Measurements from ENCODE around the gene TBC1D10A. TPM values are rescaled to one million over a fixed set of nuclear protein-coding genes. Genes with fewer than 3 reads are reported as not detected.

Gene TBC1D10A
- total and polyA plus RNA-seq, 2 experiments from 2014 or later, result 15.7 to 39.9 TPM

DNA sequence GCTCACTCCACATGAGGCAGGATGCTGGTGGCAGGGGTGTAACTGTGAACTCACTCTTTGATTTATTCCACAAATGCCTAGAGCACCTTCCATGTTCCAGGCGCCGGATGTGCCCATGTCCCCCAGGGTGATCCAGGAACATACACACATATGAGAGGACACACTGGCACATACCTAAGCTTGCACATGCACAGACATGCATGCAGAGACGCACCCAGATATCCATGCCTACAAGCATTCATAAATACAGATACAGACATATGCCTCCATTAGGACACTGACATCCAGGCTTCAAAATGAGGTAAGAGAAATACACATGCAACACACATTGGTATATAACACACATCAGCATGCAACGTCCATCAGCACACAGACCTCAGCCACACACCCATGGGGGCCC, 64.6 kb downstream of the TBC1D10A start:
- H3K79me2 ChIP-seq, result no peaks in the 10 kb centered on the region
- no peak overlapping the region for H3K4me2 ChIP-seq
- no peaks in the 10 kb centered on the region for H4K20me1 ChIP-seq (ENCODE audit: insufficient read depth, poor library complexity, severe bottlenecking)
- no peaks in the 10 kb centered on the region for H3K9me3 ChIP-seq (ENCODE audit: low read depth)
- H3K4me3 ChIP-seq, result no peak overlapping the region
- 88% methylated on average over 4 of the region's 4 CpGs for WGBS (ENCODE audit: low lambda C conversion rate, missing lambda C conversion rate)
- H3K4me1 ChIP-seq (ENCODE audit: insufficient read depth), result peaks cover 4% of the 10 kb centered on the region
- DNase-seq (ENCODE audit: low spot score), result no peak
- H2AFZ ChIP-seq, result no peak overlapping the region
- TF ChIP-seq, protein P1, sequence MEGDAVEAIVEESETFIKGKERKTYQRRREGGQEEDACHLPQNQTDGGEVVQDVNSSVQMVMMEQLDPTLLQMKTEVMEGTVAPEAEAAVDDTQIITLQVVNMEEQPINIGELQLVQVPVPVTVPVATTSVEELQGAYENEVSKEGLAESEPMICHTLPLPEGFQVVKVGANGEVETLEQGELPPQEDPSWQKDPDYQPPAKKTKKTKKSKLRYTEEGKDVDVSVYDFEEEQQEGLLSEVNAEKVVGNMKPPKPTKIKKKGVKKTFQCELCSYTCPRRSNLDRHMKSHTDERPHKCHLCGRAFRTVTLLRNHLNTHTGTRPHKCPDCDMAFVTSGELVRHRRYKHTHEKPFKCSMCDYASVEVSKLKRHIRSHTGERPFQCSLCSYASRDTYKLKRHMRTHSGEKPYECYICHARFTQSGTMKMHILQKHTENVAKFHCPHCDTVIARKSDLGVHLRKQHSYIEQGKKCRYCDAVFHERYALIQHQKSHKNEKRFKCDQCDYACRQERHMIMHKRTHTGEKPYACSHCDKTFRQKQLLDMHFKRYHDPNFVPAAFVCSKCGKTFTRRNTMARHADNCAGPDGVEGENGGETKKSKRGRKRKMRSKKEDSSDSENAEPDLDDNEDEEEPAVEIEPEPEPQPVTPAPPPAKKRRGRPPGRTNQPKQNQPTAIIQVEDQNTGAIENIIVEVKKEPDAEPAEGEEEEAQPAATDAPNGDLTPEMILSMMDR (IDR thresholded peaks at IDR 0.05; ENCODE audit: poor library complexity), result no peak
- TF ChIP-seq EZH2 (IDR thresholded peaks at IDR 0.05; ENCODE audit: borderline replicate concordance), result no peak
- TF ChIP-seq EZH2phosphoT487 (IDR thresholded peaks at IDR 0.05; ENCODE audit: low read depth, severe bottlenecking, unreplicated experiment), result no peak
- H3K27me3 ChIP-seq, result no peaks in the 10 kb centered on the region
- H3K36me3 ChIP-seq (replicated peaks; ENCODE audit: insufficient read depth, low read depth), result no peaks in the 10 kb centered on the region
- no peaks in the 10 kb centered on the region for H3K9me2 ChIP-seq (replicated peaks; ENCODE audit: insufficient read depth)
- no peak overlapping the region for H3K27ac ChIP-seq

DNA sequence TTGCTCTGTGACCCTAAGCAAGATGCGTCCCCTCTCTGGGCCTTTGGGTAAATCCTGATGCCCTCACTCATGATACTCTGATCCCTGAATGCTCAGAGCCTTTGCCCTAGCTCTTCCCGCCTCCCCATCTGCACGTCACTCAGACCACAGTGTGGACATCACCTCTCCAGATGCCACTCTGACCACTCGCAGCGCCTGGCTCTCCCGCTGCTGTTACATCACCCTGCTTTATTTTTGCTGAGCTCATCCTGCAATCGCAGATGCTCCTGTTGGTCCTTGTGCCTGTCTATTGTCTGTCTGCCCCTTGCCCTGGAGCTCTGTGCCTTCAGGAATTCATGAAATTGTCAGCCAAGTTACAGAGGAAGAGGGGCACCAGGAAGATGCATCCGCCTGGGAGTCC, 65.6 kb downstream of the TBC1D10A start:
- H3K36me3 ChIP-seq (replicated peaks; ENCODE audit: insufficient read depth, low read depth), result no peaks in the 10 kb centered on the region
- H3K4me2 ChIP-seq, result no peak overlapping the region
- no peaks in the 10 kb centered on the region for H3K27me3 ChIP-seq
- DNase-seq (ENCODE audit: low spot score), result no peak
- peaks cover 4% of the 10 kb centered on the region for H3K4me1 ChIP-seq (ENCODE audit: insufficient read depth)
- no peaks in the 10 kb centered on the region for H4K20me1 ChIP-seq (ENCODE audit: insufficient read depth, poor library complexity, severe bottlenecking)
- H3K9me2 ChIP-seq (replicated peaks; ENCODE audit: insufficient read depth), result no peaks in the 10 kb centered on the region
- H3K4me3 ChIP-seq, result no peak overlapping the region
- WGBS (ENCODE audit: low lambda C conversion rate, missing lambda C conversion rate), result 84% methylated on average over 8 of the region's 8 CpGs
- no peaks in the 10 kb centered on the region for H3K9me3 ChIP-seq (ENCODE audit: low read depth)
- TF ChIP-seq EZH2 (IDR thresholded peaks at IDR 0.05; ENCODE audit: borderline replicate concordance) (no peak), EZH2phosphoT487 (IDR thresholded peaks at IDR 0.05; ENCODE audit: low read depth, severe bottlenecking, unreplicated experiment) (no peak)
- TF ChIP-seq, protein P1 (IDR thresholded peaks at IDR 0.05; ENCODE audit: poor library complexity), result no peak
- no peak overlapping the region for H2AFZ ChIP-seq
- H3K27ac ChIP-seq, result no peak overlapping the region
- no peaks in the 10 kb centered on the region for H3K79me2 ChIP-seq

DNA sequence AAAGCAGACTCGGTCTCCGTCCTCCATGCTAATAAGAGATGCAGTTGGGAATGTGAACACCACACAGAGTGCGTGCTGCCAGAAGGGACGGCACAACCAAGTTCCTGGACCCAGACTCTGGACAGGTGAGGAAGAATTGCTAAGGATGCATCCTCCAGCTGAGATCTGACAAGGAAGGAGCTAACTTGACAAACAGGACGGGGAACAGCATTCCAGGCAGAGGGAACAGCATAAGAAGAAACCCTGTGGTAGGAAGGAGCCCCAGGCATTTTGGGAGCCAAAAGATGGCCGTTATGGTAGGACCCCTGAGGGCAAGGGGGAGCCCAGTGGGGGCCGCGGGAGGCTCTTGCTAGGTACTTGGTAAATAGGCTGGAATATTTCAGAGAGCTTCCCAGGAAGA, 66.1 kb downstream of the TBC1D10A start:
- Histone ChIP-seq H3K4me1 (ENCODE audit: insufficient read depth) (peaks cover 4% of the 10 kb centered on the region), H3K9me3 (ENCODE audit: low read depth) (no peaks in the 10 kb centered on the region), H3K27ac (no peak overlapping the region), H3K27me3 (no peaks in the 10 kb centered on the region), H3K4me2 (no peak overlapping the region), H3K4me3 (no peak overlapping the region), H3K36me3 (replicated peaks; ENCODE audit: insufficient read depth, low read depth) (no peaks in the 10 kb centered on the region), H3K79me2 (no peaks in the 10 kb centered on the region), H4K20me1 (ENCODE audit: insufficient read depth, poor library complexity, severe bottlenecking) (no peaks in the 10 kb centered on the region), H3K9me2 (replicated peaks; ENCODE audit: insufficient read depth) (no peaks in the 10 kb centered on the region), H2AFZ (no peak overlapping the region)
- no peak for DNase-seq (ENCODE audit: low spot score)
- WGBS (ENCODE audit: low lambda C conversion rate, missing lambda C conversion rate), result 93% methylated on average over 8 of the region's 8 CpGs
- TF ChIP-seq EZH2phosphoT487 (IDR thresholded peaks at IDR 0.05; ENCODE audit: low read depth, severe bottlenecking, unreplicated experiment), result no peak

DNA sequence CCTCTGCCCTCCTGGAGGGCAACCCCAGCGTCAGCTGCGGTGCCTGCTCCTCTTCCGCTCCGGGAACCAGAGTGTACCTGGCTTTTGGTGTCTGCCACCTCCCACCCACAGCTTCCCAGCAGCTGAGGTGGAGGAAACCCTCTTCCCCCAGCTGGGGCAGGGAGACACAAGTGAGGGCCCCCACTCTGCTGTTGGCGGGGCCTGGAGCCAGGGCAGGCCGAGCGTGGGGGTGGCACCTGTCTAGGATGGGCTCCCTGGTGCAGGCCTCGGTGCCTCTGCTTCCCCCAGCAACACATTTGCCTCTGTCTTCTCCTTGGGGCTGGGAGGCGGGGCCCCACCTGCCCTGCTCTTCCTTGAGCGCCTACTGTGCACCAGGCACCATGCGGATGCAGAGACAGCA, 66.5 kb downstream of the TBC1D10A start:
- TF ChIP-seq EZH2phosphoT487 (IDR thresholded peaks at IDR 0.05; ENCODE audit: low read depth, severe bottlenecking, unreplicated experiment) (no peak), EZH2 (IDR thresholded peaks at IDR 0.05; ENCODE audit: borderline replicate concordance) (no peak)
- TF ChIP-seq, protein P1 (IDR thresholded peaks at IDR 0.05; ENCODE audit: poor library complexity), result no peak
- Histone ChIP-seq H3K27ac (no peak overlapping the region), H4K20me1 (ENCODE audit: insufficient read depth, poor library complexity, severe bottlenecking) (no peaks in the 10 kb centered on the region), H3K4me3 (no peak overlapping the region), H3K4me1 (ENCODE audit: insufficient read depth) (peaks cover 4% of the 10 kb centered on the region), H3K79me2 (no peaks in the 10 kb centered on the region), H3K36me3 (replicated peaks; ENCODE audit: insufficient read depth, low read depth) (no peaks in the 10 kb centered on the region), H3K4me2 (no peak overlapping the region), H3K9me2 (replicated peaks; ENCODE audit: insufficient read depth) (no peaks in the 10 kb centered on the region), H3K27me3 (no peaks in the 10 kb centered on the region), H3K9me3 (ENCODE audit: low read depth) (no peaks in the 10 kb centered on the region), H2AFZ (no peak overlapping the region)
- WGBS (ENCODE audit: low lambda C conversion rate, missing lambda C conversion rate), result 91% methylated on average over 11 of the region's 11 CpGs
- DNase-seq (ENCODE audit: low spot score), result no peak
